Breast epithelium (tissue), 4 donors: ENCODE data around the gene HOXB5. TPM values are rescaled to one million over a fixed set of nuclear protein-coding genes. Genes with fewer than 3 reads are reported as not detected.

Experiments used
- DNase-seq, 2 donors: peaks; one replicate each; pipeline ENCODE4 v3.0.0-alpha.2; 2019; ENCODE audit warnings: low spot score in 2 of 2
- H3K27ac ChIP-seq, 2 donors: fragments of 200-600 bp; sonication (generic) in 1 of 2; one replicate each; pipeline ENCODE4 v1.5.1; 2016 to 2019; ENCODE audit warnings: mild to moderate bottlenecking in 1 of 2
- H3K27me3 ChIP-seq, 2 donors: fragments of 200-600 bp; sonication (generic) in 1 of 2; one replicate each; pipeline versions ENCODE4 v1.5.1 to v1.6.0; 2017 to 2019; ENCODE audit warnings: control low read depth in 1 of 2, mild to moderate bottlenecking in 1 of 2
- H3K36me3 ChIP-seq: fragments of 200-600 bp; one replicate; pipeline ENCODE4 v1.5.1; 2019
- H3K4me1 ChIP-seq, 2 donors: fragments of 200-600 bp; sonication (generic); one replicate each; pipeline ENCODE4 v1.5.1; 2016 to 2019; ENCODE audit warnings: control low read depth in 1 of 2
- H3K4me3 ChIP-seq, 3 donors: fragments of 200-600 bp; sonication (generic); 1 replicate in 2 of 3; 2 replicates in 1 of 3; pipeline ENCODE4 v1.5.1; 2016 to 2019; ENCODE audit warnings: mild to moderate bottlenecking in 3 of 3, moderate library complexity in 2 of 3
- H3K9me3 ChIP-seq, 2 donors: fragments of 200-600 bp; sonication (generic) in 1 of 2; one replicate each; pipeline ENCODE4 v1.5.1; 2016 to 2019; ENCODE audit warnings: control low read depth in 1 of 2
- CTCF ChIP-seq, 3 donors: fragments of 450-650 bp; IDR thresholded peaks; one replicate each; pipeline ENCODE4 v1.5.1; 2016 to 2017; ENCODE audit warnings: antibody characterized with exemption in 3 of 3, mild to moderate bottlenecking in 3 of 3, moderate library complexity in 3 of 3
- POLR2A ChIP-seq: fragments of 450-650 bp; IDR thresholded peaks from one replicate; pipeline ENCODE4 v1.6.1; 2016; ENCODE audit warnings: antibody characterized with exemption, mild to moderate bottlenecking, moderate library complexity
- POLR2AphosphoS5 ChIP-seq, 3 donors: sonication (generic); formaldehyde crosslinking; IDR thresholded peaks; one replicate each; pipeline ENCODE4 v1.6.1; 2017; ENCODE audit warnings: antibody characterized with exemption in 3 of 3
- intact Hi-C: fragments of 100-400 bp; cut with DNase I; formaldehyde crosslinking; loops from one replicate; pipeline ENCODE4 v1.15.1; 2023; ENCODE audit warnings: low total_unique reads
- total RNA-seq, 3 donors: library from RNA; depleted of rRNA; stranded (reverse); fragments of >200 nt; gene quantifications; one replicate each; pipeline ENCODE4 v1.1.0, GENCODE V29; 2016

HOXB5 gene
- total RNA-seq, 3 donors from 2014 or later = 0.44 to 2.0 (median 1.4) TPM

DNA sequence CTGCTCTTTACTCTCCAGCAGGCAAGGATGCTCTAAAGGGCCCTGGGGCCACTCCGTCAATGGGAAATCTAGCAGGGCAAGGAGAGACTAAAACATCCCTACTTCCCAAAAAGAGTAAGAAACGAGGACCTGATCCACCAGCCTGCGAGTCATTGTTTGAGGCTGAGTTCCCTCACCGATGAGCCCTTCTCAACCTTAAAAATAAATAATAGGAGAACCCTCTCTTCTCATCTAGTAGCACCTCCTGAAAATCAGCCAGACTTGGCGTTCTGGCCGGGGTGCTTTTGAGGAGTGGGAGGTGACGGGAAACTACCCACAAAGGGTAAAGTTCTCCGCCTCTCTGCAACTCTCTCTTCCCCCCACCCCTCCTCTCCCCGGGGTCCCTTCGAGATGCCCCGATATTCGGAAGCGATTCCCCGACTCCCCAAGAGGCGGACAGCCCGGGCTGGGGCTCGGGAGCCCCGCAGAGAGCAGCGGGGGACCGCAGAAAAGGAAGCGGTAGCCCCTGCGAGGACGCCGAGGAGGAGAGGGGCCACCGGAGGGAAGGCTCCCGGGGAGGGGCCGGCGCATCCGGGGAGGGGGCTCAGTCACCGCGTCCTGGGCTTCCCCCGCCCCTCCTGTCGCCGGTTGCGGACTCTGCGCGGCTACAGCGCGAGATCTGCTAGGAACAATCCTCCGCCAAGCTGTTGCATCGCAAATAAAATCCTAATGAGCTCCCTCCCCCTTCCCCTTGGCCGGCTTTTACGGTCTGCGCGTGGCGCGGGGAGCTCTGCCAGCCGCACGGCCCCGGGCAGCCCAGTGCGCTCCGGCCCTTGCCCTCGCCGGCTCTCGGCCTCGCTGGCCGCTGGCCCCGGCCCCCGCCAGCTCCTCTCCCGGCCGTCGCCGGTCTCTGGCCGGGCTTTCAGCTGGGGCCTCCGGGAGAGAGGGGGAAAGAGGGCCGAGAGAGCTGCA is 31.2 kb upstream of the HOXB5 start:
- Histone ChIP-seq H3K27ac (peak overlapping the region in 1 of 2 donors; percentile 43), H3K36me3 (no peaks in the 10 kb centered on the region), H3K27me3 (peaks cover 16 to 100% of the 10 kb centered on the region in 2 donors), H3K9me3 (no peaks in the 10 kb centered on the region), H3K4me3 (peak overlapping the region; percentile 41 to 67 (median 47)), H3K4me1 (peaks cover 14 to 18% of the 10 kb centered on the region in 2 donors)
- TF ChIP-seq CTCF (IDR thresholded peaks at IDR 0.05) = no peak
- TF ChIP-seq POLR2AphosphoS5 (IDR thresholded peaks at IDR 0.05) = no peak
- TF ChIP-seq POLR2A = no peak
- DNase-seq = no peak
- intact Hi-C loops = no loop called here

DNA sequence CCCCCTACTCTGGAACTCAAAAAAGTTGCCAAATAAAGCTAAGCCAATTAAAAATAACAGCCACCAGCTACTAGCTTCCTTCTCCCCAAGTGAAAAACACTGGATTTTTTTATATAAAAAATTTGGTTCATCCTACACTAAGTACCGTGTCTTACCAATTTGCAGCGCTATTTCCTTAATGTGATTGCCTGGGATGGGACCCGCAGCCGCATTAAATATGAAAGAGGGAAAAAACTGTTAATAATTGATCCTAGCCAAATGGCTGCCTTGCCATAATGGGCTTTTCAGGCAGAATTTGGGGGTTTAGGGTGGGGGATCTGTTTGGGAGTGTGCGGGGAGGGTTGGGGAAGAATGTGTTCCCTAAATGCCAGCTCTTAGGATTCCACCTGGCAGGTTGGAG is 30.5 kb upstream of the HOXB5 start:
- H3K36me3 ChIP-seq = no peaks in the 10 kb centered on the region
- H3K4me3 ChIP-seq = no peak overlapping the region
- H3K9me3 ChIP-seq = no peaks in the 10 kb centered on the region
- no peak for TF ChIP-seq POLR2A
- TF ChIP-seq CTCF (IDR thresholded peaks at IDR 0.05) = no peak
- TF ChIP-seq POLR2AphosphoS5 (IDR thresholded peaks at IDR 0.05) = no peak
- H3K4me1 ChIP-seq = peaks cover 14 to 18% of the 10 kb centered on the region in 2 donors
- peaks cover 21 to 100% of the 10 kb centered on the region in 2 donors for H3K27me3 ChIP-seq
- no peak overlapping the region for H3K27ac ChIP-seq
- intact Hi-C loops = no loop called here
- DNase-seq = no peak

DNA sequence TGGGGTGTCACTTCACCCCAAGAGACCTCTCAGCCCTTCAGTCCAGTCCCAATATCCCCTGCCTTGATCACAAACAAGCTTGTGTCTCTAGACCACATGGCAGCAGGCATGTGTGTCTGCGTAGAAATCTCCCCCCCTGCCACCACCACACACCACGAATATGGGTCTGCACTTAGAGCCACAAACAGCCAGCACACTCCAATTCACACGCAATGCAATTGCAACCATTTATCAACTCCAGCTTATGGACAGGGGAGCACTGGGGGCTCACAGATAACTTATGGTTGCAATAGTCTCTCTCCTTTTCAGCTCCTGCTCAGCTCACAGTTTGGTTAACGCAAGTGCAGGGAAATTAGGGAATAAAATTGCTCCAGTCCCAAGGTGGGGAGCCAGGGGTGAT is 30.0 kb upstream of the HOXB5 start:
- TF ChIP-seq POLR2AphosphoS5 (IDR thresholded peaks at IDR 0.05) (no peak), CTCF (IDR thresholded peaks at IDR 0.05) (no peak), POLR2A (no peak)
- intact Hi-C loops = no loop called here
- H3K4me3 ChIP-seq = no peak overlapping the region
- no peak for DNase-seq
- no peak overlapping the region for H3K27ac ChIP-seq
- no peaks in the 10 kb centered on the region for H3K36me3 ChIP-seq
- H3K9me3 ChIP-seq = no peaks in the 10 kb centered on the region
- peaks cover 21 to 100% of the 10 kb centered on the region in 2 donors for H3K27me3 ChIP-seq
- peaks cover 14 to 18% of the 10 kb centered on the region in 2 donors for H3K4me1 ChIP-seq

DNA sequence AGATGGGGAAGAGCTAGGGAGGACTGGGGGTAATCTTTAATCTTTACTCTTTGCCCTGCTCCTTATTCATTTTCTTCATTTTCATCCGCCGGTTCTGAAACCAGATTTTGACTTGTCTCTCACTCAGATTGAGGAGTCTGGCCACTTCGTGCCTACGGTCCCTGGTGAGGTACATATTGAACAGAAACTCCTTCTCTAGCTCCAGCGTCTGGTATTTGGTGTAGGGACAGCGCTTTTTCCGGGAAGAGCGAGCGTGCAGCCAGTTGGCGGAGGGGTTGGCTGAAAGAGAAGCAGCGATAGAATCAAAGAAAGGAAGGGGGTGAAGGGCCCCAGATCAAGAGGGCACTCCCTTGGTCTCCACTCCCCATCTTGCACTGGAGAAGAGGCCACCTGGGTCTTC is 29.3 kb upstream of the HOXB5 start:
- H3K4me3 ChIP-seq = no peak overlapping the region
- TF ChIP-seq POLR2AphosphoS5 (IDR thresholded peaks at IDR 0.05) = no peak
- TF ChIP-seq CTCF (IDR thresholded peaks at IDR 0.05) = no peak
- TF ChIP-seq POLR2A = no peak
- no peaks in the 10 kb centered on the region for H3K36me3 ChIP-seq
- no peak for DNase-seq
- H3K27me3 ChIP-seq = peaks cover 21 to 100% of the 10 kb centered on the region in 2 donors
- intact Hi-C loops = no loop called here
- no peaks in the 10 kb centered on the region for H3K9me3 ChIP-seq
- peaks cover 14 to 18% of the 10 kb centered on the region in 2 donors for H3K4me1 ChIP-seq
- H3K27ac ChIP-seq = no peak overlapping the region
